HG03520 (cell line): ENCODE measurements around the gene LYPLA2.

Source experiments
- ATAC-seq: cut with Tn5 transposase; IDR thresholded peaks from one replicate; pipeline ENCODE4 v1.9.1; 2021; ENCODE audit warnings: mild to moderate bottlenecking, moderate library complexity; ENCODE audit not compliant: unreplicated experiment

The LYPLA2 gene

DNA sequence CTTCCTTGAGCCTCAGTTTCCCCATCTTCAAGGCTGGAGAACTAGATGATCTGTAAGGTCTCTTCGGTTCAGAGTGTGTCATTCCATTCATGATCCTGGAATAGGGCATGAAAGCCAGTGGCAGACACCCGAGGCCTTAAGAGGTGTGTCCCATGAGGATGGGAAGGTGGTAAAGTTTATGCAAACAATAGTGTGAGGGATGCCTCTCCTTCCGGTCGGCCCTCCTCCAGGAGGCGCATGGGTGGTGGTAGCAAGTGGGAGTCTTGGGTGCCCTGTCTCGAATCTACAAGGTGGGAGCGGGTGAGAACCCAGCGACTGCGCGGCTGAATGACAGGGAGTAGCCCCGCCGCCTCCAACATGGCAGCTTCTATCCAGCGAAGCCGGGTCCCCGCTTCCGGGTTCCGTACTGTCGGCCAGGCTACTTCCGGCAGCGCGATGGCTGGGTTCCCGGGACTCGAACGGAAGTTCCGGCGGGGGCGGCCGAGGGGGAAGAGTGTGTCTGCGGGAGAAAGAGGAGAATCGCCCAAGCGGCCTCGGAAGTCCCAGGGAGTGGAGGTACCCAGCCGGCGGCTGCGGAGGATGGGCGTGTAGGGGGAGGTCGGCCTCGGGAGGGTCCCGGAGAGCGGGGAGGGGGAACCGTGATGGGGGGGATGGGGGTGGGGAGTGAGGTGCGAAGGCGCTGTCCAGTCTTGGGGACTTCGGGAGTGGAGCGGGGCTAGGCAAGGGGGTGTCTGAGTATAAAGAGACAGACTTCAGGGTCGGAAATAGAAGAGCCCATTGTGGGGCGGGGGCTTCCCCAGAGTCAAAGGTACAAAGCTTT, at the start of gene LYPLA2:
Gene LYPLA2, plus strand, starts transcription at position 450 of the 820 bp plus-strand sequence. CDS start 1,538 bp downstream, outside the sequence.
- peak; percentile 78 for ATAC-seq

DNA sequence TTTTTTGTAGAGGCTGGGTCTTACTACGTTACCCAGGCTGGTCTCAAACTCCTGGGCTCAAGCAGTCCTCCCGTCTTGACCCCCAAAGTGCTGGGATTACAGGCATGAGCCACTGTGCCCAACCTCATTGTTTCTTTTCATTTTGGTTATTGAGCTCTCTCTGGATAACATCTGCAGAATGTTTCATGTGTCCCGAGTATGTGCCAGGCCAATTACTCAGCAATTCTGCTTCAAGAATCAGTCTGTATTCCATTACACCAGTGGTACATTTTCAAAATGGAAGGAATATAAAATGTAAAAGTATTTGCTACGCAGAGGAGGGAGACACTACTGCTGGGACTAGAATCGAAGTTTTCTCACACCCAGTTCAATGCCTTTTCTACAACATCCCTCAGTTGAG, 49.3 kb upstream of the LYPLA2 start:
- ATAC-seq, result no peak

DNA sequence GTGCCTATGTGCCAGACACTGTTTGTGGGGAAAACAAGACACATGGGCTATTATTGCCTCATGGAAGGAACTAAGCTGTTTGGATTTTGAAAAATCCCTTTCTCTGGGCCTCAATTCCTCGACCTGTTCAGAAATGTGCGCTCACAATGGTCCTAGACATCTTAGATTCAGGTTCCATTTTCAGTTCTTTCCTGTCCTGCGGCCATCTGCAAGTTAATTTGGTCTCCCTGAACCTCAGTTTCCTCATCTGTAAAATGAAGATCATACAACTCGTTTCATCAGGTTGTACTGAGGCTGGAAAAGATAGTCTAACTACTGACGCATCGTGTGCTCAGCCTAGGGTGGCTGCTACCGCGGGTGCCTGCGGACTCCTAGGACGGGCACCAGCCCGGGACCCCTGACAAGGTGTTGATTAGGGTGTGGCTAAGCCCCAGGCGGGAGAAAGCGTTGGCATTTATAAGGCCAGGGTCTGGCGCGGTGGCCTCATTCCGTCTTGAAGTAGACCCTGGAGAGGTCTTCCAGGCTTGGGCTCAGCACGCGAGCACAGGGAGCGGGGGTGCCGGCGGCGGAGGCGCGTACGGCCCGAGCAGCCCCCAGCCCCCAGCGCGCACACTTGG, 48.2 kb upstream of the LYPLA2 start:
- ATAC-seq, result peak; percentile 9

DNA sequence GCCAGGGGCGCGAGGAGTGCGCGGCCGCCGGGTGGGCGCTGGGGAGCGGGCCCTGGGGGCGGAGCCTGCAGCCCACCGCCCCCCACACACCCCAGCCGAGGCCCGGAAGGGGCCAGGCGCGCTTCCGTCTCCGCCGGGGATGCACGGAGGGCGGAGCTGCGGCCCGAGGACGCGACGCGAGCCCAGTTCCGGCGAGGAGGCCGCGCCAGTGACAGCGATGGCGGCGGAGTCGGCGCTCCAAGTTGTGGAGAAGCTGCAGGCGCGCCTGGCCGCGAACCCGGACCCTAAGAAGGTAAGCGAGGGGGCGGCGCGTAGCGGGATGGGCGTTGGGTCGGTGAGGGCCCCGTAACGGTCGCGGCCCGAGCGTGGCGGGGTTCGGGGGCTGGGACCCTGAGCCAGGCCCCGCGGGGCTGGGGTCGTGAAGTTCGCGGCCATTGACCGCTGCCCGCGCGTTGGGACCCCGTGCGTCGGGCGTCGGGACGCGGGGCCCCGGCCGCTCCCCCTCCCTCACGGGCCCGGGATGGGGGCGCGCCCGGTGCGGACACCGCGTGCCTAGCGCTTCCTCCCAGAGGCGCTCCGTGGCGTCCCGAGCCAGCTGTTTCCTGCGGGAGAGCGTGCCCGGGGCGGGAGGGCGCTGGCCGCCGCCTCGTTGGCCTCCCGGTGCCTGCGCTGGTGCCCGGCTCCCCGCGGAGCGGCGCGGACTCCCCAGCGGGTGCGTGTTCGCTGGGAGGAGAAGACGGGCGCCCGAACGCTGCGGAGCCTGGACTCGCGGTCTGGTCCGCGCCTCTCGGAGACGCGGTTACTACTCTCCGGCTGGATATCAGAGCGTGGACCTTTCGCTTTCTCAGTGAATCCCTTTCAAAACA, 47.4 kb upstream of the LYPLA2 start, which contains the start of gene ELOA:
Gene ELOA, plus strand, starts transcription at position 185 of the 866 bp plus-strand sequence. Its CDS starts 33 bp downstream, at position 218.
- peak; percentile 66 for ATAC-seq

DNA sequence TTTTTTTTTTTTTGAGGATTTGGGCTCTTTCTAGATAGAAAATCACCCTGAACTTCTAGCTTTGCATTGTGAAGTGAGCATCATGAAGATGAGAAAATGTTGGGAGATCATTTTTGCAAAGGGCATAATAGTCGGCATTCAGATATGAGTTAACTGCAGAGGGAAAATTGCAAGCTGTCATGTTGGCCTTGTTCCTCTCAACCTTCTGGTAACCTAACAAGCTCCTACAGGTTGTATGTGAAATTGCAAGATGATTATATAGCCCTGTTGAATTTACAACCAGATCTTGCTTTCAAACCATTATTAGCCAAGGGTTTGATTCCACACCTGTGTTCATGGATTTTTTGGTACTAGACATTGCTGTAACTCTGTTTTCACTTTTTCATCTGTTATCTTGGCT, 45.4 kb upstream of the LYPLA2 start:
- no peak for ATAC-seq

DNA sequence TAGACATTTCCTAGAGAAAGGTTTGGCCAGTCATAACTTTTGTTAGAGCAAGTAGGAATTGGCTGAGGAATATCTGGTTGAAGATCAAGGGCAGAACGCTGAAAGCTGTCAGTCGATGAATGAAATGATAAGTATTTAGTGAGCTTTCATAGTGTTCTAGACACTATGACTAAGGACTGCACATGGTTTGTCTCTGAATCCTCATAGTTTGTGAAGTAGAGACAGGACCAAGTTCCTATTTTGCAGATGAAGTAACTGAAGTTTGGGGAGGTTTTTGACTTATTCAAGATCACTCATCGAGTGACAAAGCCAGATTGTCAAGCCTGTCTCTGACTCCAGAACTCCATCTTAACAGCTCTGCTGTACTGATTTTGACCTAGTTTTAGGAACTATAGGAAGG, 42.9 kb upstream of the LYPLA2 start:
- ATAC-seq, result no peak

DNA sequence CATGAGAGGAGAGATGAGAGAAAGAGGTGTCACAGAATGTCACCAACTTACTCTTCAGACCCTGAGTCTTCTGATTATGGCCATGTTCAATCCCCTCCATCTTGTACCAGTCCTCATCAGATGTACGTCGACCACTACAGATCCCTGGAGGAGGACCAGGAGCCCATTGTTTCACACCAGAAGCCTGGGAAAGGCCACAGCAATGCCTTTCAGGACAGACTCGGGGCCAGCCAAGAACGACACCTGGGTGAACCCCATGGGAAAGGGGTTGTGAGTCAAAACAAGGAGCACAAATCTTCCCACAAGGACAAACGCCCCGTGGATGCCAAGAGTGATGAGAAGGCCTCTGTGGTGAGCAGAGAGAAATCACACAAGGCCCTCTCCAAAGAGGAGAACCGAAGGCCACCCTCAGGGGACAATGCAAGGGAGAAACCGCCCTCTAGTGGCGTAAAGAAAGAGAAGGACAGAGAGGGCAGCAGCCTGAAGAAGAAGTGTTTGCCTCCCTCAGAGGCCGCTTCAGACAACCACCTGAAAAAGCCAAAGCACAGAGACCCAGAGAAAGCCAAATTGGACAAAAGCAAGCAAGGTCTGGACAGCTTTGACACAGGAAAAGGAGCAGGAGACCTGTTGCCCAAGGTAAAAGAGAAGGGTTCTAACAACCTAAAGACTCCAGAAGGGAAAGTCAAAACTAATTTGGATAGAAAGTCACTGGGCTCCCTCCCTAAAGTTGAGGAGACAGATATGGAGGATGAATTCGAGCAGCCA, 39.7 kb upstream of the LYPLA2 start:
- no peak for ATAC-seq

DNA sequence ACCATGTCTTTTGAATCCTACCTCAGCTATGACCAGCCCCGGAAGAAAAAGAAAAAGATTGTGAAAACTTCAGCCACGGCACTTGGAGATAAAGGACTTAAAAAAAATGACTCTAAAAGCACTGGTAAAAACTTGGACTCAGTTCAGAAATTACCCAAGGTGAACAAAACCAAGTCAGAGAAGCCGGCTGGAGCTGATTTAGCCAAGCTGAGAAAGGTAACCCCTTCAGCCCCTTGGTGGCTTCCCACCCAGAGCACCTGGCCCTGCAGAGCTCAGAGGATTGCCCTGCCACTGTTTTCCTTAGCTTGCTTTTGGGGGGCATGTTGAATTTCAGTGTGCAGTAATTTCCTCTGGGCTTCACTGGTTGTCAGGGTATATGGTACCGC, 39.1 kb upstream of the LYPLA2 start:
- ATAC-seq, result no peak

DNA sequence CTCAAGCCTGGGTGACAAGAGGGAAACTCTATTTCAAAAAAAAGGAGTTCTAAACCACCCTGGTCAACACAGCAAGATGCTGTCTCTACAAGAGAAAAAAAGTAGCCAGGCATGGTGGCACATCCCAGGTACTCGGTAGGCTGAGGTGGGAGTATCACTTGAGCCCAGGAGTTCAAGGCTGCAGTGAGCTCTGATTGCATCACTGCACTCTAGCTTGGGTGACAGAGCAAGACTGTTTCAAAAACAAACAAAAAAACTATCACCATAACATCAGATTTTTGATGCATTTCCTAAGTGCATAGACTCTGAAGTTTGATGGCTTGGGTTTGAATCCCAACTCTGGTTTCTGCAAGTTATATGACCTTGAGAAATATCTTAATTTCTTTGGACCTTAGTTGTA, 38.0 kb upstream of the LYPLA2 start:
- ATAC-seq, result no peak

DNA sequence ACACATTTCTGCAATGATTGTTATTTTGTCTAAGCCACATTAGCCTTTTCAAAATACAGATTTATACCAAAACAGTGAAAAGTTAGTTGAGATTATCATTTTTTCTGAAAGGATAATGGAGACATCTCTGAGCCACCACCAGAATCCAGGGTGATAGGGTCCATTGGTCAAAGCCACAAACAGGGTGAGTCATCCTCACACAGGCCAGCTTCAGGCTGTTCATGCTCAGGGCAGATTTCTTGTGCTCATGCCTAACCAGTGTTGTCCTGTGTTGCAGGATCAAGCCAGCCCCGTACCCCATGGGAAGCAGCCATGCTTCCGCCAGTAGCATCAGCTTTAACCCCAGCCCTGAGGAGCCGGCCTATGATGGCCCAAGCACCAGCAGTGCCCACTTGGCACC, 34.3 kb upstream of the LYPLA2 start:
- ATAC-seq, result no peak

DNA sequence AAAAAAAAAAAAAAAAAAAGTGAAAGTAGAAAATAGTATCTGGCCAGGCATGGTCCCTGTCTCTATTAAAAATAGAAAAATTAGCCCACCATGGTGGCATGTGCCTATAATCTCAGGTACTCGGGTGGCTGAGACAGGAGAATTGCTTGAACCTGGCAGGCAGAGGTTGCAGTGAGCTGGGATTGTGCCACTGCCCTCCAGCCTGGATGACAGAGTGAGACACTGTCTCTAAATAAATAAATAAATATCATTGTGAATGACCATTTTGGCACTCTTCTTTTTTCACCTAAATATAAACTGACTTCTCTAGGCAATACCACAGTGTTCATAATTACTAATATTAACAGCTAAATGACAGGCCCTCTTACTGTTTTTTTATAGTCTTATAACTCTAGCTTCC, 33.1 kb upstream of the LYPLA2 start:
- no peak for ATAC-seq

DNA sequence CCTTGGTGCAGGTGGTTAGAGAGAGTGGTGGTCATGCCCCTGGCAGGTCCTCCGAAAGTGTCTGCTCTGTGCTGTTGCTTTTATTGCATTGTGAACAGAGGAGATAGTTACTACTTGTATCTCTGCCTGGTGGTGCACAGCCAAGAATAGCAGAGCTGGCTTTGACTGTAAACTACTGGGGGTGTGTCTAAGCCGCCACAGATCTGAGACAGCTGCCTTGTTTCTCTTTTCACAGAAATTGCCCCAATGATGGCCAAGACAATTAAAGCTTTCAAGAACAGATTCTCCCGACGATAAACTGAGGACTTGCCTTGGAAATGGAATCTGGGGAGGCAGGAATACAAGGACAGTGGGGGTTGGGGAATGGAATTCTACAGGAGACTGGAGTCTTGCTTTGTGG, 31.7 kb upstream of the LYPLA2 start:
- no peak for ATAC-seq

DNA sequence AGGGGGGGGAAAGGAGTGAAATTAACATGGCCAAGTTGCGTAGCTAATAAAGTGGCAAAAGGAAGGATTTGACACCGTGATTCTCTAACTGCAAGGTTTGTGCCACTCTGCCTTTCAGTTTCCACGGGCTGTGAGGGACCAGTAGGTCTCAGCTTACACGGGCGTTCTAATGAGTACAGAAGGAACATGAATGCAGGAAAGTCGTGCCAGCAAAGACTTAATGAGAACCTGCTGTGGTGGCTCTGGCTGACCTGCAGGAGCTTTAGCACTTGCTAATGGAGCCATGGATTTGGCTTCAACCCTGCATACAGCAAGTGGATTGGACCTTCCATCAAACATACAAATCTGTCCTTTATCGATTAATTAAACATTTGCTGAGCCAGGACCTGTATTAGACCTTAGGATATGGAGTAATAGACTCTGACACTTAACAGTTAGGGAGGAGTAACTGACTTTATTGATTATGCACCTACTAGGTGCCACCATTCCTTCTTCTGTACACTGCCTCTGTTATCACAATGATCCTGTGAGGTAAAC, 27.8 kb upstream of the LYPLA2 start:
- no peak for ATAC-seq

DNA sequence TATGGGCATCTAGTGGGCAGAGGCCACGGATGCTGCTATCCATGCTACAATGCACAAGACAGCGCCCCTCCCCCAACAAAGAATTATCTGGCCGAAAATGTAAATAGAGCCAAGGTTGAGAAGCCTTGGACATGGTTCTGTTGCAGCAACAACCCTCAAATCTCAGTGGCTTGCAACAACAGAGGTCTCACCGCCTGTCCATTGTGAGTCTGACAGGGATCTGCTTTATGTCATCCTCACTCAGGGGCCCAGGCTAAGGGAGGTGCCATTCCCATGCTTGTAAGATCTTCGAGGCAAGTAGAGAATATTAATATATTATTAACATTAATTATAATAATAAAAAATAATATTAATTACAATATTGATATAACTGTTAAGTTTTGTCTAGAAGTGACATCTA, 22.2 kb upstream of the LYPLA2 start:
- no peak for ATAC-seq

DNA sequence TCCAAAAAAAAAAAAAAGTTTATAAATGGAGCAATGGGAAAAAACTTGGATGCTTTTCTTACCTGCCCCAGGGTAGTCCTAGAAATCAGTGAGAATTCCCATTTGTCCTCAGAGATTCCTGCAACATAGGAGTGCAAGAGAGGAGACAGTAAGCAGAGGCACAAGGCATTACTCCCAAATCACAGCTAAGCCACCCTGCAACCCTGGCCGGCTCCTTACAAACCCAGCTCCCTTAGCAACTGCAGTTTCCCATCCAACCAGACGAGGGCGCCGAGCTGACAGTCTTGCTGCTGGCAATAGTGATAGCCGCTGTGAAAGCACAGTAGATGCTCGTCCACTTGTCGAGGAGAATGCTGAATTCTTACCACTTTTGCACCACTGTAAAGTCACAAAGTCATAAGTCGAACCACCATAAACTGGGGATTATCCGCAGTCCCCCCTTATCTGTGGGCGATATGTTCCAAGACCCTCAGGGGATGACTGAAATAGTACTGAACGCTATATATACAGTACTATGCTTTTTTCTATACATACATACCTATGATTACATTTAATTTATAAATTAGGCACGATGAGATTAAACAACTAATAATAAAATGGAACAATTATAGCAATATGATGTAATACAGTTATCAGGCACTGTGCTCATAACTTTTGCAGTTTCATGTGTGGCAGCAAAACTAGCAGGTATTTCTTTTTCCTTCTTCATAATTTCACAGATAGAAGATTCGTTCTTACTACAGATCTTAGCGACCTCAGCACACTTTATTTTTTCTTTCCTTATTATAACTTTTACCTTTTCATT, 18.7 kb upstream of the LYPLA2 start:
- ATAC-seq, result peak; percentile 64

DNA sequence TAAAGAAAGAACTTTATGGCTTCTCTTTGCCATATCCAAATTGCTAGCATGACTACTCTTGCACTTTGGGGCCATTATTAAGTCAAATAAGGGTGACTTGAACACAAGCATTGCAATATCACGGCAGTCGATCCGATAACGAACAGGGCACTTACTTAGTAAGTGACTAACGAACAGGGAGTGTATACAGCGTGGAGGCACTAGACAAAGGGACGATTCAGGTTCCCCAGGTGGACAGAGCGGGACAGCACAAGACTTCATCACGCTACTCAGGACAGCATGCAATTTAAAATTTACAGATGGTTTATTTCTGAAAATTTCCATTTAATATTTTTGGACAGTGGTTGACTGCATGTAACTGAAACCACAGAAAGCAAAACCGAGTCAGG, 18.1 kb upstream of the LYPLA2 start:
- ATAC-seq, result no peak

DNA sequence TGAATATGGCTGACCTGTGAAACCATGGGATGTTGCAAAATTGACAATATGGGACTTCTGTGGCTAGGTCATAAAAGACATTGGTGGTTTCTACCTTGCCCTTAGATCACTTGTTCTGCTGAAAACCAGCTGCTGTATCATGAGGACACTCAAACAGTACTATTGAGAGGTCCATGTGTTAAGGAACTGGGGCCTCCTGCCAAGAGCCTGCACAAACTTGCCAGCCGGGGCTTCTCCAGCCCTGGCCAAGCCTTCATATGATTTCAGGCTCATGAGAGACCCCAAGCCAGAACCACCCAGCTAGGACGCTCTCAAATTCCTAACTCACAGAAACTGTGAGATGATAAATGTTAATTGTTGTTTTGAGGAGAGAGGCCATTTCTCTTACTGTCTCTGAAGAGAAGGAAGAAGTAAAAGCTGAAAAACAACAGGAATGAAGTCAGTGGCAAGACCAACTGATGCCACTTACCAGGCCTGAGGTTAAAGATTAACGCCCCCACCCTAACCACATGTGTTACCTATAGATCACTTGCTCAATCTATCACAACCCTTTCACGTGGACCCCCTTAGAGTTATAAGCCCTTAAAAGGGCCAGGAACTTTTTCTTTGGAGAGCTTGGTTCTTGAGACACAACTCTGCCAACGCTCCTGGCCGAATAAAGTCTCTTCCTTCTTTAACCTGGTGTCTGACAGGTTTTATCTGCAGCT, 16.6 kb upstream of the LYPLA2 start:
- no peak for ATAC-seq

DNA sequence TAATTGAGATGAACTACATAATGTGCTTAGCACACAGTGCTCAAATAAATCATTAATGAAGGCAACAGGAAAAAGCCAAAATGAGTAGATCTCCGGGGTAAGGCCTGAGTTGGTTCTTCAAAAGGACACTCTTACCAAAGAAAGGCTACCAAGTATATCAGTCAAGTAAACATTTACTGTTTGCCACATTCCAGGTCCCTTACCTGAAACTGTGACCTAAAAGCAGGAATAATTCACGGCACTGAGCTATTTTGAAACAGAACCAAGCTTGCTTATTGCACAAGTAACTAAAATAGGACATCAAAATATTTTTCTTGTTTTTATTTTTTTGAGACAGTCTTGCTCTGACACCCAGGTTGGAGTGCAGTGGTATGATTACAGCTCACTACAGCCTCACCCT, 14.7 kb upstream of the LYPLA2 start:
- no peak for ATAC-seq
